Measurements from ENCODE around the gene SMIM13.
"Not testable (repeated sequence)": the region's sequence is repeated elsewhere in the genome, so short reads cannot be mapped to it uniquely, and the experiment has no call there.

Gene SMIM13

GRCh38 chr6:11110921-11111768 is 17.5 kb downstream of the SMIM13 start, which contains the start of gene ERVFRD-1:
ERVFRD-1 (minus strand) TSS chr6:11111725; CDS start chr6:11105310, 6,415 bp downstream.
- H3K27me3 ChIP-seq (ENCODE audit: low read depth, low read length) = no peaks in the 10 kb centered on the region
- TF ChIP-seq EZH2phosphoT487 (IDR thresholded peaks at IDR 0.05; ENCODE audit: low read depth) (no peak), CTCF (IDR thresholded peaks at IDR 0.05; ENCODE audit: low read depth, low read length) (no peak)
- no peak within 1 kb of the TSS for H3K4me2 ChIP-seq (ENCODE audit: low read length)
- peaks cover 67% of the 10 kb centered on the region for H3K79me2 ChIP-seq (ENCODE audit: low read length)
- peaks cover 18% of the 10 kb centered on the region; the same call in 1 of the 2 replicates for H4K20me1 ChIP-seq (ENCODE audit: insufficient read depth, low read length)
- no peak within 1 kb of the TSS for H3K4me3 ChIP-seq (ENCODE audit: low read length)
- no peak within 1 kb of the TSS for H3K27ac ChIP-seq (ENCODE audit: low read length)
- H3K36me3 ChIP-seq (replicated peaks; ENCODE audit: low read depth, low read length) = no peaks in the 10 kb centered on the region
- H3K4me1 ChIP-seq (ENCODE audit: low read length) = no peaks in the 10 kb centered on the region
- no peaks in the 10 kb centered on the region for H3K9me3 ChIP-seq (ENCODE audit: insufficient read depth, low read length)
- no peak within 1 kb of the TSS for H2AFZ ChIP-seq (ENCODE audit: low read depth, low read length)
- H3K9ac ChIP-seq (ENCODE audit: low read length) = no peak within 1 kb of the TSS

- no peak overlapping the region for H2AFZ ChIP-seq (ENCODE audit: low read depth, low read length)
- no peaks in the 10 kb centered on the region for H3K36me3 ChIP-seq (replicated peaks; ENCODE audit: low read depth, low read length)
- no peak overlapping the region for H3K4me2 ChIP-seq (ENCODE audit: low read length)
- peaks cover 14% of the 10 kb centered on the region; the same call in 1 of the 2 replicates for H4K20me1 ChIP-seq (ENCODE audit: insufficient read depth, low read length)
- H3K9me3 ChIP-seq (ENCODE audit: insufficient read depth, low read length) = no peaks in the 10 kb centered on the region
- H3K27ac ChIP-seq (ENCODE audit: low read length) = no peak overlapping the region
- H3K79me2 ChIP-seq (ENCODE audit: low read length) = peaks cover 65% of the 10 kb centered on the region
- no peak overlapping the region for H3K4me3 ChIP-seq (ENCODE audit: low read length)
- H3K27me3 ChIP-seq (ENCODE audit: low read depth, low read length) = no peaks in the 10 kb centered on the region
- no peak for TF ChIP-seq CTCF (IDR thresholded peaks at IDR 0.05; ENCODE audit: low read depth, low read length)
- TF ChIP-seq EZH2phosphoT487 (IDR thresholded peaks at IDR 0.05; ENCODE audit: low read depth) = no peak
- no peak overlapping the region for H3K9ac ChIP-seq (ENCODE audit: low read length)
- H3K4me1 ChIP-seq (ENCODE audit: low read length) = no peaks in the 10 kb centered on the region
These were observed 18.3 kb downstream of the SMIM13 start for GRCh38 chr6:11111769-11112437.

- peaks cover 62% of the 10 kb centered on the region for H3K79me2 ChIP-seq (ENCODE audit: low read length)
- no peak overlapping the region for H3K4me2 ChIP-seq (ENCODE audit: low read length)
- no peak overlapping the region for H3K4me3 ChIP-seq (ENCODE audit: low read length)
- no peaks in the 10 kb centered on the region for H3K27me3 ChIP-seq (ENCODE audit: low read depth, low read length)
- H2AFZ ChIP-seq (ENCODE audit: low read depth, low read length) = no peak overlapping the region
- no peaks in the 10 kb centered on the region for H3K36me3 ChIP-seq (replicated peaks; ENCODE audit: low read depth, low read length)
- TF ChIP-seq CTCF (IDR thresholded peaks at IDR 0.05; ENCODE audit: low read depth, low read length) = no peak
- no peak for TF ChIP-seq EZH2phosphoT487 (IDR thresholded peaks at IDR 0.05; ENCODE audit: low read depth)
- H3K4me1 ChIP-seq (ENCODE audit: low read length) = no peaks in the 10 kb centered on the region
- no peak overlapping the region for H3K27ac ChIP-seq (ENCODE audit: low read length)
- H3K9ac ChIP-seq (ENCODE audit: low read length) = no peak overlapping the region
- no peaks in the 10 kb centered on the region for H3K9me3 ChIP-seq (ENCODE audit: insufficient read depth, low read length)
- H4K20me1 ChIP-seq (ENCODE audit: insufficient read depth, low read length) = peaks cover 5% of the 10 kb centered on the region; the same call in 1 of the 2 replicates
These were observed 19.4 kb downstream of the SMIM13 start for GRCh38 chr6:11113038-11113437.

GRCh38 chr6:11115808-11116536 is 22.3 kb downstream of the SMIM13 start:
- H3K36me3 ChIP-seq (replicated peaks; ENCODE audit: low read depth, low read length); H3K27me3 ChIP-seq (ENCODE audit: low read depth, low read length); H3K27ac ChIP-seq (ENCODE audit: low read length); H3K9me3 ChIP-seq (ENCODE audit: insufficient read depth, low read length); H3K4me1 ChIP-seq (ENCODE audit: low read length); H3K4me3 ChIP-seq (ENCODE audit: low read length); H3K4me2 ChIP-seq (ENCODE audit: low read length); H2AFZ ChIP-seq (ENCODE audit: low read depth, low read length); H4K20me1 ChIP-seq (ENCODE audit: insufficient read depth, low read length); H3K9ac ChIP-seq (ENCODE audit: low read length): not testable (repeated sequence)
- peaks cover 49% of the 10 kb centered on the region for H3K79me2 ChIP-seq (ENCODE audit: low read length)
